ENCODE measurements around the gene SGTA. TPM values are rescaled to one million over a fixed set of nuclear protein-coding genes. Genes with fewer than 3 reads are reported as not detected.

Gene SGTA
- total RNA-seq, 2 experiments from 2014 or later = 44.3 to 44.6 TPM

GRCh38 chr19:2806736-2807378, 23.8 kb upstream of the SGTA start:
- CTCF ChIA-PET = no interaction called here
- Mint-ChIP-seq H3K4me1 (ENCODE audit: low read depth) (no peaks in the 10 kb centered on the region), H3K4me3 (no peak overlapping the region), H3K27ac (no peak overlapping the region), H3K9me3 (no peaks in the 10 kb centered on the region), H3K36me3 (ENCODE audit: low read depth) (peaks cover 20% of the 10 kb centered on the region), H3K27me3 (ENCODE audit: low read depth) (no peaks in the 10 kb centered on the region)
- intact Hi-C loops (cut with micrococcal nuclease) = no loop called here
- no peak for DNase-seq

GRCh38 chr19:2805991-2806649, 23.0 kb upstream of the SGTA start:
- intact Hi-C loops (cut with micrococcal nuclease) = no loop called here
- no peaks in the 10 kb centered on the region for H3K27me3 Mint-ChIP-seq (ENCODE audit: low read depth)
- H3K27ac Mint-ChIP-seq = no peak overlapping the region
- peaks cover 22% of the 10 kb centered on the region for H3K36me3 Mint-ChIP-seq (ENCODE audit: low read depth)
- no peak for DNase-seq
- no peaks in the 10 kb centered on the region for H3K4me1 Mint-ChIP-seq (ENCODE audit: low read depth)
- H3K4me3 Mint-ChIP-seq = no peak overlapping the region
- CTCF ChIA-PET = no interaction called here
- H3K9me3 Mint-ChIP-seq = no peaks in the 10 kb centered on the region

- Mint-ChIP-seq H3K36me3 (ENCODE audit: low read depth) (peaks cover 25% of the 10 kb centered on the region), H3K27ac (no peak overlapping the region)
Measured at GRCh38 chr19:2805261-2805900, 22.3 kb upstream of the SGTA start.

GRCh38 chr19:2804156-2805004, 21.3 kb upstream of the SGTA start:
- DNase-seq = no peak
- Mint-ChIP-seq H3K36me3 (ENCODE audit: low read depth) (peaks cover 25% of the 10 kb centered on the region), H3K4me3 (no peak overlapping the region), H3K4me1 (ENCODE audit: low read depth) (no peaks in the 10 kb centered on the region), H3K27me3 (ENCODE audit: low read depth) (no peaks in the 10 kb centered on the region), H3K9me3 (no peaks in the 10 kb centered on the region), H3K27ac (no peak overlapping the region)
- intact Hi-C loops (cut with micrococcal nuclease) = no loop called here
- CTCF ChIA-PET = no interaction called here

More at GRCh38 chr19:2805261-2805900, 22.3 kb upstream of the SGTA start:
- intact Hi-C loops (cut with micrococcal nuclease) = no loop called here
- DNase-seq = no peak
- CTCF ChIA-PET = no interaction called here
- H3K4me1 Mint-ChIP-seq (ENCODE audit: low read depth) = no peaks in the 10 kb centered on the region
- no peak overlapping the region for H3K4me3 Mint-ChIP-seq
- H3K27me3 Mint-ChIP-seq (ENCODE audit: low read depth) = no peaks in the 10 kb centered on the region
- H3K9me3 Mint-ChIP-seq = no peaks in the 10 kb centered on the region

- CTCF ChIA-PET = no interaction called here
- peaks cover 19% of the 10 kb centered on the region for H3K36me3 Mint-ChIP-seq (ENCODE audit: low read depth)
- no peak for DNase-seq
- H3K4me1 Mint-ChIP-seq (ENCODE audit: low read depth) = no peaks in the 10 kb centered on the region
- intact Hi-C loops (cut with micrococcal nuclease) = no loop called here
- no peak overlapping the region for H3K4me3 Mint-ChIP-seq
- H3K27ac Mint-ChIP-seq = no peak overlapping the region
- no peaks in the 10 kb centered on the region for H3K9me3 Mint-ChIP-seq
- no peaks in the 10 kb centered on the region for H3K27me3 Mint-ChIP-seq (ENCODE audit: low read depth)
Measured at GRCh38 chr19:2803486-2804155, 20.5 kb upstream of the SGTA start.

GRCh38 chr19:2802826-2803225, 19.8 kb upstream of the SGTA start:
- no peaks in the 10 kb centered on the region for H3K4me1 Mint-ChIP-seq (ENCODE audit: low read depth)
- CTCF ChIA-PET = no interaction called here
- intact Hi-C loops (cut with micrococcal nuclease) = no loop called here
- H3K9me3 Mint-ChIP-seq = no peaks in the 10 kb centered on the region
- no peak overlapping the region for H3K27ac Mint-ChIP-seq
- H3K4me3 Mint-ChIP-seq = no peak overlapping the region
- H3K36me3 Mint-ChIP-seq (ENCODE audit: low read depth) = peaks cover 18% of the 10 kb centered on the region
- DNase-seq = no peak
- no peaks in the 10 kb centered on the region for H3K27me3 Mint-ChIP-seq (ENCODE audit: low read depth)

- DNase-seq = no peak
- intact Hi-C loops (cut with micrococcal nuclease) = no loop called here
- CTCF ChIA-PET = no interaction called here
- H3K4me1 Mint-ChIP-seq (ENCODE audit: low read depth) = no peaks in the 10 kb centered on the region
- H3K27ac Mint-ChIP-seq = no peak overlapping the region
- no peaks in the 10 kb centered on the region for H3K27me3 Mint-ChIP-seq (ENCODE audit: low read depth)
- H3K4me3 Mint-ChIP-seq = no peak overlapping the region
- peaks cover 31% of the 10 kb centered on the region for H3K36me3 Mint-ChIP-seq (ENCODE audit: low read depth)
- no peaks in the 10 kb centered on the region for H3K9me3 Mint-ChIP-seq
Measured at GRCh38 chr19:2800506-2800905, 17.4 kb upstream of the SGTA start.

GRCh38 chr19:2799273-2800020, 16.4 kb upstream of the SGTA start:
- H3K9me3 Mint-ChIP-seq = no peaks in the 10 kb centered on the region
- H3K27ac Mint-ChIP-seq = no peak overlapping the region
- intact Hi-C loops (cut with micrococcal nuclease) = no loop called here
- DNase-seq = no peak
- CTCF ChIA-PET = no interaction called here
- H3K36me3 Mint-ChIP-seq (ENCODE audit: low read depth) = peaks cover 34% of the 10 kb centered on the region
- H3K4me1 Mint-ChIP-seq (ENCODE audit: low read depth) = no peaks in the 10 kb centered on the region
- H3K4me3 Mint-ChIP-seq = no peak overlapping the region
- H3K27me3 Mint-ChIP-seq (ENCODE audit: low read depth) = no peaks in the 10 kb centered on the region

GRCh38 chr19:2798733-2799132, 15.7 kb upstream of the SGTA start:
- CTCF ChIA-PET = no interaction called here

GRCh38 chr19:2798158-2798685, 15.1 kb upstream of the SGTA start:
- CTCF ChIA-PET = no interaction called here
- DNase-seq = no peak
- Mint-ChIP-seq H3K27me3 (ENCODE audit: low read depth) (no peaks in the 10 kb centered on the region), H3K27ac (no peak overlapping the region), H3K4me3 (no peak overlapping the region), H3K36me3 (ENCODE audit: low read depth) (peaks cover 39% of the 10 kb centered on the region), H3K9me3 (no peaks in the 10 kb centered on the region), H3K4me1 (ENCODE audit: low read depth) (no peaks in the 10 kb centered on the region)
- intact Hi-C loops (cut with micrococcal nuclease) = no loop called here

More at GRCh38 chr19:2798733-2799132, 15.7 kb upstream of the SGTA start:
- intact Hi-C loops (cut with micrococcal nuclease) = no loop called here
- Mint-ChIP-seq H3K4me3 (no peak overlapping the region), H3K36me3 (ENCODE audit: low read depth) (peaks cover 37% of the 10 kb centered on the region), H3K27me3 (ENCODE audit: low read depth) (no peaks in the 10 kb centered on the region), H3K4me1 (ENCODE audit: low read depth) (no peaks in the 10 kb centered on the region), H3K9me3 (no peaks in the 10 kb centered on the region), H3K27ac (no peak overlapping the region)
- DNase-seq = no peak

- Mint-ChIP-seq H3K27ac (no peak overlapping the region), H3K9me3 (no peaks in the 10 kb centered on the region), H3K4me3 (no peak overlapping the region), H3K4me1 (ENCODE audit: low read depth) (no peaks in the 10 kb centered on the region), H3K27me3 (ENCODE audit: low read depth) (no peaks in the 10 kb centered on the region), H3K36me3 (ENCODE audit: low read depth) (peaks cover 34% of the 10 kb centered on the region)
- CTCF ChIA-PET = no interaction called here
- DNase-seq = no peak
- intact Hi-C loops (cut with micrococcal nuclease) = no loop called here
Measured at GRCh38 chr19:2797280-2797679, 14.2 kb upstream of the SGTA start.

Measured in activated naive CD4-positive, alpha-beta T cell treated with anti-CD3 and anti-CD28 coated beads for 36 hours (primary cell).